DLD1 (cell line): ENCODE results near the gene CA10.

ENCODE experiments used
- in situ Hi-C: cut with HindIII; loops from 2 replicates; pipeline ENCODE4 v1.10.0; 2017; ENCODE audit warnings: low sequenced_read_pairs

CA10 gene

GRCh38 chr17:51700011-51700760, 458.3 kb downstream of the CA10 start:
- in situ Hi-C loops: no loop called here

GRCh38 chr17:51699303-51699702, 459.2 kb downstream of the CA10 start:
- in situ Hi-C loops: no loop called here

DNA sequence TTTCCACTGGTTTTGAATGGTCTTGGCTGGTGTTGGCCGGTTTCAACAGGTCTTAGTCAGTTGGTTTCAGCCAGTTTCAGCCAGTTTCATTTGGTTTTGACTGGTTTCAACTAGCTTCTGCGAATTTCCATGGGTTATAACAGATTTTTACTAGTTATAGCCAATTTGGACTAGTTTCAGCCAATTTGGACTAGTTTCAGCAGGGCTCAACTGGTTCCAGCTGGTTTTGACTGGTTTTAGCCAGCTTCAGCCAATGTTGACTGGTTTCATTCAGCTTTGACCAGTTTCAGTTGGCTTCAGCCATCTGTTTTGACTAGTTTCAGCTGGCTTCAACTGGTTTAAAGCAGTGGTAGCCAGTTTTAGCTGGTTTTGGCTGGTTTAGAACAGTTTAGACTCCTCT, 465.6 kb downstream of the CA10 start:
- in situ Hi-C loops: no loop called here

DNA sequence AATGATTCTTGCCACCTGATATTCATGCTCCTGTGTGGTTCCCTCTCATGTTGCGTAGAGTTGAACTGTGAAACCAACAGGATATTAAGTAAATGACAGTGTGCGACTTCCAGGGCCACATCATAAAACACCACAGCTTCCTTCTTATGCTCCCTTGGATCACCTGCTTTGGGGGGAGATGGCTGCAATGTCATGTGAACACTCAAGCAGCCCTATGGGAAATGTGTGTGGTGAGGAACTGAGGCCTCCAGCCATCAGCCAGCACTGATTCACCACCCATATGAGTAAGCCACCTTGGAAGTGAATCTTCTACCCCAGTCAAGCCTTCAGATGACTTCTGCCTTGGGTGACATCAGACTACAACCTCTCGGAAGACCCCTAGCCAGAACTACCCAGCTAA, 470.6 kb downstream of the CA10 start:
- in situ Hi-C loops: no loop called here

DNA sequence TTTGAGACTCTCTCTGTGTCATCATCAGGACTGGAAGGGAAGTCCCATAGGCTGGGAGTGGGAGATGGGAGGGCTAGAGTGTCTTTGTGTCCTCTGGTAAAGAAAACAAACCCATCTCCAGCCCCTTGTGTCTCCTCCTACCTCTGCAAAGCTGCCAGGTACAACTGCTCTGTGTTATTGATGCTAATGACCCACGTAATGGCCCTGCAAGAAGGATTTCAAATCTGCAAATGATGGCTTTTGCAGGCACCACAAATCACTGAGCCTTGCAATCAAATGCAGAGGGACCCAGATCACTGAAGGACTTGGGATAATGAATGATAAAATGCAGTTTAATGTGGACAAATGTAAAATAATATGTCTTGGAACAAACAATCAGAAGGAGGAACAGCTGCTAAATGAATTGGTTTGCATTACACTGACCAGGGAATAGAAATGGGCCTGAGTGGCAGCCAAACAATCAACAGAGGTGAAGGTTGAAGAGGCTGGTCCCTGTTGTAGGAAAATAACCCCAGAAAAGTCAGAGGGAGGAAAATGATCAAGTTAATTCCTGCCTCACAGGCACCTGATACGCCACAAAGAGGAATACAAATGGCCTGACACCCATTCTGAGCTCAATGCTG, 473.1 kb downstream of the CA10 start:
- in situ Hi-C loops: no loop called here

GRCh38 chr17:51684214-51684613, 474.3 kb downstream of the CA10 start:
- in situ Hi-C loops: no loop called here

GRCh38 chr17:51683291-51683690, 475.2 kb downstream of the CA10 start:
- in situ Hi-C loops: no loop called here

- in situ Hi-C loops: no loop called here
These were observed 476.4 kb downstream of the CA10 start for GRCh38 chr17:51682115-51682514.

DNA sequence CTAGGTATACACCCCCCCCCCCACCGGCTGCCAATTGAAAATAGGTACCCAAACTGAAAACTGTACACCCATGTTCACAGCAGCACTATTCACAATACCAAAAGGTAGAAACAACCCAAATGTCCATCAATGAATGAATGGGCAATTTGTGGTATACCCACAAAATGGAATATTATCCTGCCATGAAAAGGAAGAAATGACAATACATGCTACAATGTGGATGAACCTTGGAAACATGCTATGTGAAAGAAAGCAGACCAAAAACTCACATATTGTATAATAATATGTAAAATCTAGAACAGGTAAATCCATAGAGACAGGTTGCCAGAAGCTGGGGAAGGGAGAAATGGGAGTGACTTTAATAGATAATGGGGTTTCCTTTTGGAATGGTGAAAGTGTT, 480.6 kb downstream of the CA10 start:
- in situ Hi-C loops: no loop called here

DNA sequence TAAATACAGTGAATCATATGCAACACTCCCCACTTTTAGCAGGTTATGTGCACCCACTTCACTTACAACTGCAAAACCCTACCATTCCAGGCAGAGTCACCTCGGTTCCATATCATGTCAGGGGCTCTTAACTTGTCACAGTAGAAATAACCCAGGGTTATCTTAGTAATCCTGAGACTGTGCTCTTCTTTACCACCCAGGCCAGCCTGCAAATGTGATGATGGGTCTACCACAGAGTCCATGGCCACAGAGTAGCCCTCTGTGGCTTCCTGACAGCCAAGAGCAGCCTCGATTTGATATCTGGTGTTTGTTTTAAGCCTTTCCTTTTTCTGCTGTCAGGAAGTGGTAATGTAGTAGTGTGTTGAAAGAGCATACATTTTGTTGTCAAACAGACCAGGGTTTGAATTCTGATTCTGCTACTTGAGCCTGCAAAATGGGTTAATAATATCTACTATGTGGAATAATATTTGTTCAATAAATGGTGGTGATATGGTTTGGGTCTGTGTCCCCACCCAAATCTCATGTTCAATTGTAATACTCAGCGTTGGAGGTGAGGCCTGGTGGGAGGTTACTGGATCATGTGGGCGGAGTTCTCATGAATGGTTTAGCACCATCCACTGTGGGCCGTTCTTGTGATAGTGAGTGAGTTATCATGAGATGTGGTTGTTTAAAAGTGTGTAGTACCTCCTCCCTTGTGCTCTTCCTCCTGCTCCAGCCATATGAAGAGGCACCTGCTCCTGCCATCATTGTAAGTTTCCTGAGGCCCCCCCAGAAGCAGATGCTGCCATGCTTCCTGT, 481.6 kb downstream of the CA10 start:
- in situ Hi-C loops: no loop called here

GRCh38 chr17:51674579-51675255, 483.8 kb downstream of the CA10 start:
- in situ Hi-C loops: no loop called here

GRCh38 chr17:51673070-51673469, 485.4 kb downstream of the CA10 start:
- in situ Hi-C loops: no loop called here

DNA sequence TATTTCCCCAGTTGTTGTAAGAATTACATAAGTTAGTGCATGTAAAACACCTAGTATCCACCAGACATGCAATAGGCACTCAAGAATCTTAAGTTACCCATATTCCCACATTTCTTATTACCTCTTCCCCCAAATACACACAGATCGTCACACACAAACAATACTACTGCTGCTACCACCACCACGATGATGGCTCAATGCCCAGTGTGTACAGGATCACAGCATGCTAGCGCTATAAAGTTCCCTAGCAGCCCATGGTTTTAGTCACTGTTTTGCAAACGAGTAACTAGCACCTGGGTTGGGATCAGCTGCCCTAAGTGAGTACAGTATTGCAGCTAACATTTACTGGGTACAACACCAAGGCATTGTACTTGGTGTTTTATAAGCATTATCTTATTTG, 486.4 kb downstream of the CA10 start:
- in situ Hi-C loops: no loop called here

DNA sequence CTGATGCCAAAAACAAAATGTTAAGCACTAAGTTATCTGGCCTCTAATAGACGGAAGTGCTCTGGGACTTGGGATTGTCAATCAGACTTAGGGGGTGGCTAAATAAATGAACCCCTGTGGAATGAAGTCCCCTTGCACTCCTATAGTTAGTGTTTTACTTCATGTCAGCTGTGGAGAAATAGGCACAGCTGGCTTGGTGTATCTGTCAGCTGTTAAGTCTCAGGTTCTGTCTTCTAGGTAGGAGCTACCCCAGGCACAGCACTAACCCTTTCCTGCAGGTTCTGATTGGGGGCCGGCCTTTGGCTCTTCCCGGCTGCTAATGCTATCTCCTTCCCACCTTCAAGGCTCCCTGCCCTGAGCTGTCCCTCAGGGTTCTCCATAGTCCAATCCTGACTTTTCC, 487.6 kb downstream of the CA10 start:
- in situ Hi-C loops: no loop called here

DNA sequence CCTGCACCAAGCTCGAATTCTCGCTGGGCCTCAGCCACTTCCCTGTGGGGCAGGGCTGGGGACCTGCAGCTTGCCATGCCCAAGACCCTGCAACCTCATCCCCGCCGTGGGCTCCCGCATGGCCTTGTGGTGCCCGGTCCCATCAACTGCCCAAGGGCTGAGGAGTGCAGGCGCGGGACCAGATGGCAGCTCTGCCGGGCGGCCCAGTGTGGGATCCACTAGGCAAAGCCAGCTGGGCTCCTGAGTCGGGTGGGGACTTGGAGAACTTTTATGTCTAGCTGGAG, 489.6 kb downstream of the CA10 start:
- in situ Hi-C loops: no loop called here

DNA sequence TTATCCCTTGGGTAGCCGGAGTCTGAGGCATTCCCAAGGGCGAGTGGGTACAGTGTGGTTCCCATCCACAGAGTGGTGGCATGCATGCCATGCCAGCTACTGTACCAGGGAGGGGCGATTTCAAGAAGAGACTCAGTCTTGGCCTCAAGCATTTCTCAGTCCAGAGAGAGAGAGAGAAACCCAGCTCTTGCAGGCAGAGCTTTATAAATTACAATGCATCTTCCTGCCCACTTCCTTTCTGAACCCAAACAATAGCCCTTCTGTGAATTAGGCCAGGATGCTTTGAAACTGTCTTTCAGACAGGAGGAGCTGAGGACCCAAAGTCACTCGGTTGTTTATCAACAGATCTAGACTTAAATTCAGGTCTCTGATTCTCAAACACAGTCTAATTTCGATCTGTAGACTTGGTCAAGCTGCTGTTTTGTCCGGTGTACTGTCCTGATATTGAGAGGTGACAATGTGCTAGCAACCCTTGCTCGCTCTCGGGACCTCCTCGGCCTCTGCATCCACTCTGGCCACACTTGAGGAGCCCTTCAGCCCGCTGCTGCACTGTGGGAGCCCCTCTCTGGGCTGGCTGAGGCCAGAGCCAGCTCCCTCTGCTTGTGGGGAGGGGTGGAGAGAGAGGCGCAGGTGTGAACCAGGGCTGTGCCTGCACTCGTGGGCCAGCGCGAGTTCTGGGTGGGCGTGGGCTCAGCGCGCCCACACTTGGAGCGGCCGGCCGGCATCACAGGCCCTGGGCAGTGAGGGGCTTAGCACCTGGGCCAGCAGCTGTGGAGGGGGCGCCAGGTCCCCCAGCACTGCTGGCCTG, 490.2 kb downstream of the CA10 start:
- in situ Hi-C loops: no loop called here

- in situ Hi-C loops: no loop called here
These were observed 490.8 kb downstream of the CA10 start for GRCh38 chr17:51667706-51668083.

DNA sequence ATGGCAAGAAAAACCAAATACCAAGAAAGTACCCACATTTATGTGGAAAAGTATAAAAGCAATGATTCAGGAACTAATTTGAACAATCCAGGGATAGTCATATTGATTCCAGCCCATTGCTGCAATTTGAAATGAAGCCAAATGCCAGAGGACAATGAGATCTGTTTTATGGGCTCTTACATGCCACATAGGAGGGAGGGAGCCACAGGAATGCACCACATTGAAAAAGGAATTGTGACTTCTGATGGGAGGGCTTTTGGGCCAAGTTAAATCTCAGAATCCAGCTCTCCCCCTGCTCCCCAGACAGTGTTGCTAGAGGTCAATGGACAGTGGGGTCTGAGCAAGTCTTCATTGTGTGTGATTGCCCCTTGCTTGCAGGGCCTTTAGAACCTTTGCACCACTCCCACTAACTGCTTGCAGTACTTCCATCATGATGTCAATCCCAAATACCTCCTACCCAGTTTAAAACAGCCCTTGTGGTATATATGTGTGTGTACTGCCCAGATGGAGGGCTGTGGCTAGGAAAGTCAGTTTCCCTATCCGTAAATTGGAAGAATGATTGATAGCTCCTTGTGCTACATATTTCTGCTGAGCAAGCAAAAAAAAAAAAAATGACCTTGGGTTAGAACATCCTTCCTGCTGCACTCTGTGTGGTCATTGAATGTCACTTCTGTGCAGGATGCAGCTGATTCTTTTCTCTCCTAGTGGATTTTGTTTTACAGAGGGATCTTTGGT, 491.4 kb downstream of the CA10 start:
- in situ Hi-C loops: no loop called here

GRCh38 chr17:51662204-51663056, 496.1 kb downstream of the CA10 start:
- in situ Hi-C loops: no loop called here
